Stimulated activated CD4-positive, alpha-beta T cell treated with anti-CD3 and anti-CD28 coated beads, Interleukin-4, amount 100 ng/mL, for 24 hours (primary cell): ENCODE measurements around the gene GFRA4.

ENCODE experiments used
- DNase-seq: peaks from one replicate; pipeline ENCODE4 v3.0.0-alpha.2; 2020

Gene GFRA4

DNA sequence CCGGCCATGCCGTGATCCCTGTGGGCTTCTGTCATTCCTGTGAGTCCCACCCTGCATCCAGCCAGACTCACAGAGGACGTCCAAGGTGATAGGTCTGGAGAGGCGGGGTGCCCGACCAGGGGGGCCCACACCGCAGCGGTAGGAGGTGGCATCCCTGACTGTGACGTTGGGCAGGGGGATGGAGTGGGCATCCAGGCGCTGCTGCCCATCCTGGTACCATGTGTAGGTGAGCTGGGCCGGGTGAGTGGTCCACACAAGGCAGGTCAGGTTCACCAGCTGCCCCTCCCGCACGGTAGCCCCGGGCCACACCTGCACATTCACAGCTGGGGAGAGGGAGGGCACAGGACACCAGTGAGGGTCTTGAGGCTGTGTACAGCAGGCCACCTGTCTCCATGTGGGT is 30.2 kb upstream of the GFRA4 start:
- no peak for DNase-seq

DNA sequence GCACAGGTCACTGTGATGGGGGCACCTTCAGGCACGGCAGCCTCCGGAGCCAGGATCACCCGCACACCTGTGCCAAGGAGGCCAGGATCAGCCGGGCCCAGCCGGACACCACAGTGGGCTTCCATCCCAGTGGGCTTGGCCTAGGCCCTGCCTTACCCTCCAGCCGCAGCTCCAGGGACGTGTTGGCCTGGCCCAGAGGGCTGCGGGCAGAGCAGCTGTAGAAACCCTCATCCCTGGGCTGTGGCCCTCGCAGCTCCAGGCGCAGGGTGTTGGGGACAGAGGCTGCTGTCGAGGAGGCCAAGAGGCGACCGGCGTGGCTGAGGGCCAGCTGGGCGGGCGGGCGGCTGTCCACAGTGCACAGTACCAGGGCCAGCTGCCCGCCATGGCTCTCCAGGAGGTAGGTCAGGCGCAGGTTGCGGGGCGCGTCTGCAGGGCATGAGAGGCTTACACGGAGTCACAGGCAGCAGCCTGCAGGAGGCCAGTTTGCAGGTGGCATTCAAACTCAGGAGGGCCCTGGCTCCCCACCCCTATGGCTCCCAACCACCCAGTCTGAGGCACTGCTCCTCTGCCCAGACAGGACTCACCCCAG is 29.6 kb upstream of the GFRA4 start:
- DNase-seq, result no peak

DNA sequence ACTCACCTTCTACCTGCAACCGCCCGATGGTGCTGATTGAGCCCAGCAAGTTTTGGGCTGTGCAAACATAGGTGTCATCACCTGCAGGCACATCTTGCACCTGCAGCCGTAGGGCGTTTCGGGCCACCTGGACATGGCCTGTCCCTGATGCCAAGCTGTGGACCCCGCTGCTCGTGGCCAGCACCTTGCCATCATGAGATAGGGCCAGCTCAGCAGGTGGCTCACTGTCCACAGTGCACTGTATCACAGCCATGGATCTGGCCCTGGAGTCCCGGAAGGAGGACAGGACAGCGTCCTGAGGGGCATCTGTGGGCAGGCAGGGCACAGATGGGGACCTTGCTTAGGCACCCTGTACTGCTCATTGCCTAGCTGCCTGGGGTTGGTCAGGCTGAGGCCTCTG is 28.7 kb upstream of the GFRA4 start:
- no peak for DNase-seq

GRCh38 chr20:3691306-3691705 is 28.1 kb upstream of the GFRA4 start:
- DNase-seq, result no peak

GRCh38 chr20:3690413-3690812 is 27.2 kb upstream of the GFRA4 start:
- no peak for DNase-seq

GRCh38 chr20:3689978-3690377 is 26.8 kb upstream of the GFRA4 start:
- no peak for DNase-seq

- DNase-seq, result no peak
Measured at GRCh38 chr20:3687655-3688054, 24.5 kb upstream of the GFRA4 start.

DNA sequence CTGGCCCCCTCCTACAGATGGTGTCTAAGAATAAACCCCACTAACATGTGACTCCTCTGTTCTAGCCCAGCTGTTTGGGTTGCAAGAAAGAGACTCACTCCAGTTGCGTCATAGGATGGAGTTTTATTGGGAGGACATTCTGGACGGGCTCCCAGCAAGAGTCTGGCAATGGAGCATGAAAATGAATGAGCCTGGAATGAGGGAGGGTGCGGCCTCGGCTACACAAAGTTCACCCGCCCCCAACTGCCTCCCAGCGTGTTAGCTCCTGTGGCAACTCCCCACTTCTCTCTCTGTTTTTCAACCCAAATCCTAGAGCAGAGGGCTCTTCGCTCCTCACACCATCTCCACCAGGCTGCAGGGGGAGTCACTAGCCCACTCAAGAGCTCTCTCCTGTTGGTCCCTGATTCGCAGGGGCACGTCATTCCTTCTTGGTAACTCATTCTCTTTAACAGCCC is 23.7 kb upstream of the GFRA4 start:
- no peak for DNase-seq

DNA sequence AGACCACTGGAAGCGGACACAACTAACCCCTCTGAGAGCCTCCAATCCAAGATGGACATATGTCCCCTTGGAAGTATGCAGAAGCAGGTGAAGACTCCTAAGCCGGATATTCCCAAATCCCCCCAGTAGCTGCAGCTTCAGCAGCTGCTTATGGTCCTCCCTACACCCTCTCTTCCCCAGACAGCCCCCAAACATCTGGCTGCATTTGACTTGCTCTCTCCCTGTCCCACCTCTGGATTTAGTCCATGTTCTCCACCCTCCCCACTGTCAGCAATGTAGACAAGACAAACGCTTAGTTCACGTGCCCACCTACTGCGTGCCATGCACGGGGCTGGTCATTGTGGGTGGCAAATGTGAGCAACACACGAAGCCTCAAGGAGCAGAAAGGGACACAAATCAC is 23.2 kb upstream of the GFRA4 start:
- no peak for DNase-seq

GRCh38 chr20:3685341-3685740 is 22.1 kb upstream of the GFRA4 start:
- DNase-seq, result no peak

DNA sequence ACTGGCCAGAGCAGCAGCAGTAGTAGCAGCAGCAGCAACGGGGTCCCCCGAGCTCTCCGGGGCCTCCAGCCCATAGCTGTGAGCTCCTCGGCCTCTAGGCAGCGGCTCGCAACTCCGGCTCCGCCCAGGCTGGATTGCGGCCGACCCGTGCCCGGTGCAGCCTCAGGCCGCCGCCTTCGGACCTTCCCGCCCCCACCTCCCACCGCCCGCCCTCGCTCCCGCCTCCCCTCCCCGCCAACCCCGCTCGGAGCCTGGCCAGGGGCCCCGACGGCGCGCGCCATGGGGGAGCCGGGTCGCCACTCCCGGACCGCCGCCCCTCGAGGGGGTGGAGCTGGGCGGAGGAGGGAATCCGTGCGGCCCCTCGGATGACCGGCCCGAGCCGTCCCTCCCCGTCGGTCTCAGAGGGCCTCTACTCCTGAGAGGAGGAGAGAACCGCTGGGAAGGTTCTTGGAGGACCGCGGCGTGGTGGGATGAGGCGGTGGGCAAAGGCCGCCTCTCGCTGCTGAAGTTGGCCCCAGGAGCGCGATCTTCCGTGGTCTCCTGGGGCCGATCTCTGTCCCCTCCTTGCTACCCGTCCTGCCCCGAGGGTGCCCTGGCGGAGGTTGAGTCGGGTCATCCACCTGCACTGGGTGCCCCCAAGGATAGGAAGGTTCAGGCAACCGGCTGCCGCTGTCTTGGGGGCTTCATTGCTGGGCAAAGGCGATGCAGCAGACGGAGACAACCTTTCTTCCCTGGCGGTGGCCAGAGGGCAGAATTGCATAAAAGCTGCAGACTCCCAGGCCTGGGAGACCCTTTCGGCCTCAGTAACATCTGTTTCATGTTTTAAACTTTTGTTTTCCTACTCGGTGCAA is 19.0 kb upstream of the GFRA4 start, which contains the start of gene ADAM33:
Gene ADAM33, minus strand, starts transcription at position 80 of the 851 bp plus-strand sequence. Its CDS starts 6 bp downstream, at position 74.
- DNase-seq, result no peak

DNA sequence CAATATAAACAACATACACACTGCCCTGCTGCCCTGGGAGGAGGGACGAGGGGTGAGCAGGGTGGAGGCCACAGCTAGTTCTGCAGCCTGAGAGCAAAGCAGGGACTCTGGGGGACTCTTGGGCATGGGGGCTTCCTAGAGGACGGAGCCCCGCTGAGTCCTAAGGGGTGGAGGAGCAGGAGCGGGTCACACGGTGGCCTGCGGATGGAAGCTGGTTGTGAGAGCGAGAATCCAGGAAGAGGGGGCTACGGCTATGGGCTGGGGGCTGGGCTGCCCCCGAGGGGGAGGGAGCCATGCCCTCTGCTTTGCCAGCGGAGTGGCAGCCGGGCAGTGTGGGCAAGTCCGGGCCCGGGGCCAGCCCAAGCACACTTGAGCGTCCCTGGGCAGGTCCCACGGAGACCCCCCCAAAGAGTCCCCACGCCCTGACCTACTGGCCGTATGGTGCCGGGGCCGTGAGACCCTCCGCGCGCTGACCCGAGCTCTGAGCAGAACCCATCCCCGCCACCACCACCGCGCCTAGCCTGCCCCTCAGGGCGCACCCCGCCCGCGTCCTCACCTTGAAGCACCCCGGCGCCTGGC is 18.2 kb upstream of the GFRA4 start:
- DNase-seq, result no peak

GRCh38 chr20:3680701-3681351 is 17.6 kb upstream of the GFRA4 start:
- no peak for DNase-seq

DNA sequence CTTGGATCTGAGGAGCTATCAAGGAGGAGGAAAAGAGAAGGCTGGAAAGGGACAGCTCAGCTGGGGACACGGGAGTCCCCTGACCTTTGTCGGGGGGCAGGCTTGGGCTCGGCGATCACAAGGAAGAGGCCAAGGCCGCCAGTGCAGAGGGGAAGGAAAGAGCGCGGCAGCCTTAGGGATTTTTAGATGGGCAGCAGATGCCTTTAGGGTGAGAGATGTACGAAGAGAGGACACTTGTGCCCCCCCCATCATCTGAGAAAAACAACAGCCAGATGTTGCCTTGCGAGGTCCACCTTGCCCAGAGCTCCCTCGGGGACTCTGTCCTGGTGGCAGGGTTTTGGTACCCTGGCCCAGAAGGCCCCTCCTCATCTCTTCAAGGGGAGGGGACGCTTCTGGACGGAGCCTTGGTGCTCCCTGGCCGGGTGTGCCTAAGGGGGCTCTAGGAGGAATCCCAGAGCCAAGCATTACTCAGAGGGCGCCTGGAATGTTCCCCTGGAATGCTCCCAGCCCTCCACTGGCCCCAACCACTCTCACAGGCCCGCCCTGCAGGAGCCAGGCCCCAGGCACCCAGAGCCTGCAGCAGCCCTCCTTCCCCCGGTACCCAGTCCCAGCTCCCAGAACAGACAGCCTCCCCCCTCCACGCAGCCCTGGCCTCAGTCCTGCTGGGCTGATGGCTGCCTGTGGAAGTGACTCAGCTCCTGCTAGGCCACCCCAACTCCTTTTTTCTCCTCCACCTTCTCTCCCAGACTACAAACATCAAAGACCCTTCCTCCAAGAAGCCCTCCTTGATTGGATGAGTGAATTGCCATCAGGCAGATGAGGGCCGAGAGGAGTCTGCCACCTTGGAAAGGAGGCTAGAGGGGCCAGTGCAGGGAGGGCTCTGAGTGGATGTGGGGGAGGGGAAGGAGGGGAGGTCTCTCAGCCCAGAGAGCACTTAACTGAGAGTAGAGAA is 16.8 kb upstream of the GFRA4 start:
- DNase-seq, result no peak

DNA sequence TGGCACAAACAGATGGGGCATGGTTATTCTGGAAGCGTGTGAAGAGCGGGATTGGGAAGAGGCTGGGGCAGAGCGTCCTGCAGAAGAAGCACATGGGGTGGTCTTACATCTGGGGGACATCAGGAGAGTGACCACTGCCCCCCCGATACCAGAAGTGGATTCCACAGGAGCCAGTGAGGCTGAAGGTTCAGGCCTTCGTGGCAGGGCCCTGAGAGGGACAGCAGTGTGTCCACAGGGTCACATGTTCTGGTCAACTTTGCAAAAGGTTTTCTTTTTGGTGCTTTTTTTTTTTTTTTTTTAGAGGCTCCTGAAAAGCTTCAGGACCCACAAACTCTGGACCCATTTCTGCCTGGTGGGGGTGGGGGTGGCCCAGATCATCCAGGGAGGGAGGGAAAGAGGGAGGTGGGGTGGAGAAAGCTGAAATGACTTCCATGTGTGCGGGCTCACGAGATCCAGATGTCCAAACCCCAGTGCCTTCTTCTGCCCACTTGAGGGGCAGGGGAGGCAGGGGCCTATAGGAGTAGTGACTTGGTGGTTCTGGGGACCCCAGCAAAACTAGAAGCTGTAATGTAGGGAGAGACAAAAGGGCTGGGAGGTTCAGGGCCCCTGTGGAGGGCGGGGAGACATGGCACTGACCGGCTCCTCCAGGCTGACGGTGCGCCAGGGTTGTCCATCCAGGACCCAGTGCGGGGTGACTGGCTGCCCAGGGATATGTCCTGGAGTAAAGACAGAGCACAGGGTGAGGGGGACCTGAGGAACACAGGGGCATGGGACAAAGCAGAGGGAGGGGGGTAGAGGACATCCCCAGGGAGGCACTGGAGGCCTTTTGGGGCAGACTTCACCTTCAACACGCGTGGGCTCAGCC is 15.9 kb upstream of the GFRA4 start:
- no peak for DNase-seq

GRCh38 chr20:3678198-3678597 is 15.0 kb upstream of the GFRA4 start:
- DNase-seq, result no peak

- no peak for DNase-seq
Measured at GRCh38 chr20:3677733-3678132, 14.5 kb upstream of the GFRA4 start.

DNA sequence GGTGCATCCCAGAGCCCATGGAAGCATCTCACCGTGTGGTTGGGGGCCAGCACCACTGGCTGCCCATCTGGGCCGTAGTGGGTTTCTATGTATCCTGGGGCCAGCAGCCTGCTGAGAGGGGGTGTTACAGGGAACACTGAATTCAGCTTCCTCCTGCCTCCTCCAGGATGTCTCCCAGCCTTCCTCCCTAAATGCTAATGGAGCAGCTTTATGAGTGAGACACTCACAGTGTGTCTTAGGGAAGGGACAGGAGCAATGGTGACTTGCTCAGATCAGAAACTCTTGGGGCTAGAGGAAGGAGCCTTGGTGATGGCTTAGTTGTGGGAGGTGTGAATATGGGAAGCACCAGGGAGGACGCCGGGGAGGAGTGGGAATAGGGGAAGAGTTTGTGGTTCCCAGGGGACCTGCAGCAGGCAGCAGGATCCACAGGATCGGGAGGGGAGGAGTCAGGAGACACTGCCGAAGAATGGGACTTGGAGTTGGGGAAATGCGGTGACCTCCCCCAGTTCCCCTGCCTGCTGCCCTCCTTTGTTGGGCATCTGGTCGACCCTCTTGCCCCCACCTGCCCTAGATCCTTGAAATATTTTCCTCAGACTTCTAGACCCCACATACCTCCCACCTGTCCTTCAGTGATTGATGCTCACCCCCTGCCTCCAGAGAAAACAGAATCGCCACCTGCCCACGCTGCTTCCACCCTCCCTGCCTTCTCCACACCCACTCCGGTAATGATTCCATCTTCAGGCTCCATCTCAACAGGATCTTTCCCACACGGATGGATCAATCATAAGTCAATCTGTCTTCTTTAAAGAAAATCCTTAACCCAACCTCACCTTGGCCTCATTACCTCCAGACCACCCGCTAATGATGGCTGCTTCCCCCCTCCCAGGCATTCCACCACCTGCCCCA is 12.0 kb upstream of the GFRA4 start:
- no peak for DNase-seq

GRCh38 chr20:3674447-3674846 is 11.2 kb upstream of the GFRA4 start:
- DNase-seq, result no peak
